IPS DF 19.7 (cell line): ENCODE data around the gene MAN1C1.

Source experiments
- DNase-seq: peaks from one replicate; pipeline ENCODE4 v3.0.0-alpha.2; 2013; ENCODE audit warnings: low read depth, low spot score

The MAN1C1 gene

GRCh38 chr1:25815208-25816111, 198.9 kb downstream of the MAN1C1 start:
- no peak for DNase-seq

GRCh38 chr1:25816112-25816718, 199.6 kb downstream of the MAN1C1 start:
- DNase-seq, result no peak

GRCh38 chr1:25817840-25818501, 201.4 kb downstream of the MAN1C1 start:
- DNase-seq, result no peak

- no peak for DNase-seq
Observed at GRCh38 chr1:25818569-25818968, 202.0 kb downstream of the MAN1C1 start.

DNA sequence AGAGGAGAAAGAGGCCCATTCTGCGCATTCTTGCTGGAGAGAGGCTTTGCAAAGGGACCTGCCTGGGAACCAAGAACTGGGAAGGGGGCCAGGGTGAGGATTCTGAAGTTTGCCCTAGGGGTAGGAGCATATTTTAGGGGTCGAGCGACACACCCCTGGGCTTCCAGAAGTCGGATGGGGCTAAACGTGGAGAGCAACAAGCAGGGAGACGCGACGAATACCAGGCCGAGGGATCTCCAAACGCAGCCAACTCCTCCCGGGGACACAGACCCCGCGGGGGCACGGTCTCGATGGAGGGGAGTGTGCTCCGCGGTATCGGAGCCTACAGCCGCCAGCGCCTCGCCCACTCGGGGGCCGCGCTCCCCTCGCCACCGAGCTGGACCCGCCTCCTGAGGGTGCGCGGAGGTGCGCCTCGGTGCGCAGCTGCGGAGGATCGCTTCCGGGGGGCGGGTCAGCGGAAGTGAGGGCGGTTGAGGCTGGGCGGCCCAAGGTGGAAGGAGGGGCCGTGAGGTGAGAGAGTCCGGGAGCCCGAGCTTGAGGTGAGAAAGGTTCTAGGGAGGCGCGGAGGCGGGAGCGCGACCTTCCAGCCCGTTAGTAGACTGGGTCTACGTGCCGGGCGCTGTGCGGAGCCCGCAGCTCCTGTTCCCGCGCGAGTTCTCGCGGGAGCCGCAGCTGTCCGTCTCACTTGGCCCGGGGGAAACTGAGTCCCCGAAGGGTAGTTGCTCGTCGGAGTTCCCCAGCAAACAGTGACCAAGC, 203.1 kb downstream of the MAN1C1 start, which contains the start of gene MTFR1L:
Gene MTFR1L, plus strand, starts transcription at position 464 of the 756 bp plus-strand sequence. CDS start 3,151 bp downstream, outside the sequence.
- DNase-seq, result no peak

DNA sequence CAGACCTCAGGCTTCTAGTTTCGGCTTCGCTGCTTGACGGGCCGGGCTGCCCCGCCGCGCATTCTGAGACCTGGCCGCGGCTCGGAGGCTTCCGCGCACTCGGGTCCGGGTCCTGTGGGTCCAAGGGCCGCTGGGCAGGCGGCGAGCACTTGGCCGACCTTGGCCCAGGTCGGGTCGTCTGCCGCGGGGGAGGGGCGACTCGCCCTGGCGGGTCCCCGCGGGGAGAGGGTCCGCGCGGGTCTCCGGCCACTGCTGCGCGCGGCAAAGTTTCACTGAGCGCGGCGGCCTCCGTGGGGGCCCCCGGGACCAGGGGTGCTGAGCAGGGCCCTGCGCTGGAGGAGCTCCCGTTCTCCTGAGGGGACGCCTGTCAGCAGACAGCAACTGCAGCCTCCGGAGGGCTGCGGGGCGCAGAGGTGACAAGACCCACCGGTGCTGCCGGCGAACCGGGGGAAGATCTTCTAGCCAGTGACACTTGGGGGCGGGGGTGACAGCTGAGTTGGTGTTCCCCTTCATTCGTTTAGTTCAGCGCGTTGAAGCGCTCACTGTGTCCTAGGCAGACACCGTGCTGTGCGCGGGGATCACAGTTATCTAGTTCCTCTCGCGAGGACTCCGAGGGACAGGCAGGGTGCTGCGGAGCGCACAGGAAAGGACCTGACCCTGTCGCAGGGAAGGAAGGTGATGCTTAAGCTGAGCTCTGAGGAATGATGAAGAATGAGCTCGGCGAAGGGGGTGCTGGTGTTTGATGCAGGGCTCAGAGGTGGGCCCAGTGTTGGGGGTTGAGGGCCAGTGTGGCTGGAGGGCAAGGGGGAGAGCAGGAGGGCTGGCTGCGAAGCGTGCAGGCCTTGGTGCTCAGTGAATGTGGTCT, 203.9 kb downstream of the MAN1C1 start:
- DNase-seq, result no peak

DNA sequence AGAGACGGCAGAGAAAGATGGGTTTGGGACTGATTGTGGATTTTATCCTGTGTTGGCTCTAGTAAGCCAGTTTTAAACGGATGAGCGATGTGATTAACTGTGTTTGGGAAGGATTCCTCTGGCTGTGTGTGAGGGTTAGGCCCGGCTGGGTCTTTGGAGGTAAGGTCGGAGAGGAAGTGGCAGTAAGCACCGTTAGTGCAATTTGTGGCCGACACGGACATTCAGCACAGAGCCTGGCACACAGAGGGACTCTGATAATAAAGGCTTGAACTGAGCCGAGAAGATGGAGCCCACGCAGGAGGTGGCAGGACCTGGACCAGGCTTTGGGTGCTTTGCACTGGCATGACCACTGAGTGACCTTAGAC, 204.5 kb downstream of the MAN1C1 start:
- no peak for DNase-seq

DNA sequence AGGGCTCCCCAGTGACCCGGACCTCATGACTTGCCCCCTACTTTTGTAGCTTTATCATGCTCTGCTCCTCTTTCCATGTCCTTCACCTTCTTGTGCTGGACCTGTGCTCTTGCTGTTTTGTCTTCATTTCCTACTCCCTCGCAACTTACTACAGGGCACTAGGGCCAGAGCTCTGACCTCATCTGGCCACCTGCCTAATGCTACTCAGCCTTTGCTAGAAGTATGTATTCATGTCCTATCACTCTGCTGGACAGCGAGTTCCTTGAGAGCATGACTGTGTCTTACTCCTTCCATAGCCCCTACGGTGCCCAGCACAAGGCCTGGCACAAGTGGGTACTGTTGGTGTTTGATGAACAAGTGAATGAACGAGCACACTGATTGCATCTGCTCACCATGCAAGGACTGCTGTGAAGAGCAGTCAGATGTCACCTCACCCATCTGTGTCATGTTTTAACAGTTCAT, 205.1 kb downstream of the MAN1C1 start:
- no peak for DNase-seq

DNA sequence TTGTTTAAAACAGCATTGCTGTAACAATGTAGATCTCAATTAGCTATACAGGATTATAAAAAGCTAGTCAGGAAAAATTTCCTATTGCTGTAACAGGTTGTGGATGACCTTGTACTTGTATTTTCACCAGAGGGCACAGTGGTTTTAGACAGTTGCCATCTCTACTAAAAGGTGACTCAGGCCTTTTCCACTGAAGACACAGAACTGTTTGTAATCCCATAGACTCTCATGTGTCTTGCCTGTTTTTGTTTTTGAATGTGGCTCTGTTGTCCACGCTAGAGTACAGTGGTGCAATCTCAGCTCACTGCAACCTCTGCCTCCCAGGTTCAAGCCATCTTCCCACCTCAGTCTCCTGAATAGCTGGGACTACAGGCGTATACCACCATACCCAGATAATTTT, 209.0 kb downstream of the MAN1C1 start:
- no peak for DNase-seq

DNA sequence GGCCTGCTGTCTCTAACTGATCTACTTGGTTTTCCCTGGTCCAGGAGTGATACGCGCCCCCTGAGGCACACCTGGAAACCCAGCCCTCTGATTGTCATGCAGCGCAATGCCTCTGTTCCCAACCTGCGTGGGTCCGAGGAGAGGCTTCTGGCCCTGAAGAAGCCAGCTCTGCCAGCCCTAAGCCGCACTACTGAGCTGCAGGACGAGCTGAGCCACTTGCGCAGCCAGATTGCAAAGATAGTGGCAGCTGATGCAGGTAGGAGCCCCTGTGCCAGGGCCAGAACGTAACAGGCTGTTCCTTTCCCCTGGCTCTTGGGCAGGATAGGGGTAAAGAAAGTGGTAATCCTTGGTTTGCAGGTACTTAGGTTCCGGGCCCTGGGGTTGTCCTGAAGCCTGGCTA, 210.0 kb downstream of the MAN1C1 start:
- no peak for DNase-seq

GRCh38 chr1:25828491-25828890, 211.9 kb downstream of the MAN1C1 start:
- DNase-seq, result no peak

DNA sequence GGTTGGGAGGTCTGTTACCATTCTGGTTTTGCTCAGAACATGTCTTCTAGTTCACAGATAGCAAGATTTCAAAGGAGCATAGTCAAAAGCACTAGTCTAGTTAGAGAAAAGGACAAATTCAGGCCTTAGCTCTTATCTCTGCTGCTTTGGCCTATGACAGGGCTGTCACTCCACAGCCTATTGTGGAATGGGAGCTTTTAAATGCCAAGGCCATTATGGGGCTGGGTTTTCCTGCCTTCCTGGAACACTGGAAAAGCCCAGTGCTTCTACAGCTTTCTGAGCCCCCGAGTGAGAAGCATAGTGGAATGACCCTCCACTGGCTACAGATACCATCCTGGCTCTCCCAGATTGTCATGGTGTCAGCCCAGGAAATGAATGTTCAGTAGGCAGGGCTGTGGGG, 212.5 kb downstream of the MAN1C1 start:
- DNase-seq, result no peak

DNA sequence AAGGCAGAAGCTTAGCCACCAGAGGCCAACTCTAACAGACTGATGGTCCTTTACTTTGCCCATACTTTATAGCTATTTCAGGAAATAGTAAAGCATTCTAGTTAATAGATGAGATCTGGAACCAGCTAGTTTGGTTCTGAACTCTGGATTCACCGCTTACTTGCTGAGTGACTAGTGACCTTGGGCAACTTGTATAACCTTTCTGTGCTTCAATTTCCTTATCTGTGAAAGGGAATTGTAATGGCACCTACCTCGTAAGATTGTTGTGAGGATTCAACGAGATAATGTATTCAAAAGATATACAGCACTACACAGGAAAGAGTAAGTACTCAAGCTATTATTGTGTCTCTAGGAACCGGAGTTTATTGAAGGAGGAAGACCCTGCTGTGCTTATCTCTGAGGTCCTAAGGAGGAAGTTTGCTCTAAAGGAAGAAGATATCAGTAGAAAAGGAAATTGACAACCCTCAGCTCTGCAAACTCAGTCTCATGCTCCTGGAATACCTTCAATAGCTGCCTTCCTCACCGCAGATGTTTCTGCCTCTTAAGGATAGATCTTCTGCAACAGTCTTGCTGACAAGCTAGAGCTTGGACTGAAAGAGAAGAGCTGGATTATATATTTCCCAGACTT, 215.1 kb downstream of the MAN1C1 start:
- no peak for DNase-seq

GRCh38 chr1:25832336-25833037, 215.9 kb downstream of the MAN1C1 start:
- DNase-seq, result no peak

- no peak for DNase-seq
Observed at GRCh38 chr1:25833158-25833557, 216.6 kb downstream of the MAN1C1 start.
